Heart left ventricle (tissue), 13 donors: ENCODE results near the gene CHCHD1.

Experiments used
- CTCF ChIP-seq, 12 donors: fragments of 200-600 bp; sonication (generic) in 4 of 12; IDR thresholded peaks; one replicate each; pipeline versions ENCODE4 v1.5.0 to v1.8.0; 2018 to 2022; ENCODE audit warnings: antibody characterized with exemption in 12 of 12, mild to moderate bottlenecking in 5 of 12
- POLR2A ChIP-seq, 2 donors: fragments of 450-650 bp; IDR thresholded peaks; one replicate each; pipeline ENCODE4 v1.6.1; 2017; ENCODE audit warnings: antibody characterized with exemption in 2 of 2, mild to moderate bottlenecking in 2 of 2, moderate library complexity in 2 of 2
- donor health status: ischemic (EF 13 %, LVEDD 7.1; RV severe dilation, severe dysfunction).
- donor health status: DM: no; HTN: yes; CAD: no.
- donor health status: DM: no; HTN: no; CAD: no.
- donor health status: ischemic (EF 25% LVEDD 6.9; RV normal size, moderate dysfunction).
- donor health status: ischemic (EF 25% LVEDD 5.7; RV mildly dilated, moderate dysfunction).
- donor health status: ischemic (EF 35%, LVEDD 5.7; RV mildly dilated, moderate dysfunction).
- donor health status: nonischemic (EF 11% LVEDD 7.7; RV severe dilation, severe dysfunction).
- donor health status: DM: yes; HTN: yes; CAD: no.
- donor health status: PGD.
- donor health status: ischemic (EF 29% LVEDD 5.4; RV normal size, mild dysfunction).
- donor health status: nonischemic (EF 23%, LVEDD 6.1; RV moderate dilation, normal function).

- TF ChIP-seq POLR2A (IDR thresholded peaks at IDR 0.05) (no peak), CTCF (IDR thresholded peaks at IDR 0.05) (no peak)
Observed at GRCh38 chr10:73810735-73811465, 29.1 kb downstream of the CHCHD1 start.
